HepG2 (cell line): Measurements from ENCODE around the gene LIM2. TPM values are rescaled to one million over a fixed set of nuclear protein-coding genes. Genes with fewer than 3 reads are reported as not detected.

Experiments
- GPN1 ChIP-seq: sonication (generic); formaldehyde crosslinking; IDR thresholded peaks from 2 replicates; pipeline ENCODE4 v1.5.1; 2020; ENCODE audit warnings: missing genetic modification reagents, borderline replicate concordance
- HCFC1 ChIP-seq: fragments of 150-350 bp; IDR thresholded peaks from 2 replicates; pipeline ENCODE4 v1.6.1; 2014; ENCODE audit warnings: low read depth, low read length
- HES4 ChIP-seq: sonication (generic); formaldehyde crosslinking; IDR thresholded peaks from 2 replicates; pipeline ENCODE4 v1.9.0; 2021; ENCODE audit warnings: mild to moderate bottlenecking, missing genetic modification reagents, borderline replicate concordance
- JARID2 ChIP-seq: sonication (generic); formaldehyde crosslinking; IDR thresholded peaks from 2 replicates; pipeline ENCODE4 v1.8.1; 2023; ENCODE audit warnings: missing genetic modification reagents, inconsistent platforms; ENCODE audit not compliant: insufficient replicate concordance
- KAT7 ChIP-seq: IDR thresholded peaks from 2 replicates; pipeline ENCODE4 v1.6.1; 2018; ENCODE audit warnings: borderline replicate concordance, missing compliant biosample characterization
- MBNL3 ChIP-seq: fragments of 250-450 bp; sonication (Bioruptor Pico); conservative IDR thresholded peaks from 2 replicates; pipeline ENCODE4 v1.8.0; 2022; ENCODE audit warnings: mild to moderate bottlenecking, inconsistent platforms
- PCBP1 ChIP-seq: fragments of 200-400 bp; formaldehyde crosslinking; IDR thresholded peaks from 2 replicates; pipeline ENCODE4 v1.6.1; 2017; ENCODE audit warnings: mild to moderate bottlenecking, low read depth, low read length, borderline replicate concordance
- PHB2 ChIP-seq: fragments of 450-650 bp; IDR thresholded peaks from 2 replicates; pipeline ENCODE4 v1.6.1; 2018; ENCODE audit not compliant: partially characterized antibody
- POLR2A ChIP-seq, 2 experiments: IDR thresholded peaks; 2 replicates each; pipeline ENCODE4 v1.6.1; 2011; ENCODE audit warnings: low read depth in 2 of 2, low read length in 2 of 2, mild to moderate bottlenecking in 1 of 2, moderate library complexity in 1 of 2; ENCODE audit not compliant: insufficient read depth in 1 of 2
- REPIN1 ChIP-seq: sonication (generic); formaldehyde crosslinking; IDR thresholded peaks from 2 replicates; pipeline ENCODE4 v1.8.0; 2022; ENCODE audit warnings: missing genetic modification reagents, low read depth, mild to moderate bottlenecking, borderline replicate concordance
- SAP130 ChIP-seq: IDR thresholded peaks from 2 replicates; pipeline ENCODE4 v1.6.1; 2016; ENCODE audit warnings: low read depth
- SMAD9 ChIP-seq: sonication (generic); formaldehyde crosslinking; IDR thresholded peaks from 2 replicates; pipeline ENCODE4 v1.5.1; 2020; ENCODE audit warnings: mild to moderate bottlenecking, missing genetic modification reagents
- THAP8 ChIP-seq: sonication (generic); formaldehyde crosslinking; IDR thresholded peaks from 2 replicates; pipeline ENCODE4 v1.5.1; 2020; ENCODE audit warnings: missing genetic modification reagents, mild to moderate bottlenecking, borderline replicate concordance
- TRIM22 ChIP-seq: fragments of 450-650 bp; IDR thresholded peaks from 2 replicates; pipeline ENCODE4 v1.6.1; 2017
- YEATS2 ChIP-seq: sonication (generic); formaldehyde crosslinking; IDR thresholded peaks from 2 replicates; pipeline ENCODE4 v1.4.0; 2020; ENCODE audit warnings: missing genetic modification reagents, borderline replicate concordance
- ZBTB10 ChIP-seq: sonication (generic); formaldehyde crosslinking; IDR thresholded peaks from 2 replicates; pipeline ENCODE4 v1.4.0; 2020; ENCODE audit warnings: missing genetic modification reagents, borderline replicate concordance
- ZC3H13 ChIP-seq: sonication (generic); formaldehyde crosslinking; IDR thresholded peaks from 2 replicates; pipeline ENCODE4 v1.8.1; 2023; ENCODE audit warnings: mild to moderate bottlenecking, missing genetic modification reagents, moderate library complexity
- ZFX ChIP-seq: sonication (generic); formaldehyde crosslinking; IDR thresholded peaks from 2 replicates; pipeline ENCODE4 v1.4.0; 2020; ENCODE audit warnings: mild to moderate bottlenecking, low read depth, missing genetic modification reagents, moderate library complexity
- ZNF234 ChIP-seq: sonication (generic); formaldehyde crosslinking; conservative IDR thresholded peaks from 2 replicates; pipeline ENCODE4 v1.5.1; 2020; ENCODE audit warnings: mild to moderate bottlenecking, missing genetic modification reagents
- ZNF781 ChIP-seq: sonication (generic); formaldehyde crosslinking; IDR thresholded peaks from 2 replicates; pipeline ENCODE4 v1.5.1; 2020; ENCODE audit warnings: borderline replicate concordance, mild to moderate bottlenecking, missing genetic modification reagents; ENCODE audit errors: not compliant biosample characterization
- ZNF83 ChIP-seq: sonication (generic); formaldehyde crosslinking; IDR thresholded peaks from 2 replicates; pipeline ENCODE4 v1.4.0; 2020; ENCODE audit warnings: missing genetic modification reagents, mild to moderate bottlenecking, borderline replicate concordance
- ZNF878 ChIP-seq: sonication (generic); formaldehyde crosslinking; IDR thresholded peaks from 2 replicates; pipeline ENCODE4 v1.8.1; 2023; ENCODE audit warnings: mild to moderate bottlenecking, missing genetic modification reagents, moderate library complexity
- ZXDC ChIP-seq: sonication (generic); formaldehyde crosslinking; IDR thresholded peaks from 2 replicates; pipeline ENCODE4 v1.5.0; 2020; ENCODE audit warnings: mild to moderate bottlenecking, missing genetic modification reagents
- polyA plus RNA-seq, 8 experiments: library from polyadenylated mRNA; depleted of rRNA in 3 of 8; stranded (reverse) in 7 of 8; unstranded in 1 of 8; fragments of >200 nt; fragmentation: Illumina TruSeq in 4 of 8; extraction: Trizol in 4 of 8; gene quantifications; 2 replicates each; pipeline versions ENCODE4 v1.2.1 to v1.2.3, GENCODE V29; 2011 to 2016; ENCODE audit warnings: low read depth in 4 of 8, missing spikeins in 1 of 8, mixed read lengths in 1 of 8; ENCODE audit not compliant: insufficient read depth in 1 of 8
- total RNA-seq, 5 experiments: library from RNA; depleted of rRNA; stranded (reverse); fragments of >200 nt; fragmentation: Illumina TruSeq; extraction: Trizol; gene quantifications; 2 replicates each; pipeline ENCODE4 v1.2.3, GENCODE V29; 2016; ENCODE audit warnings: low read depth in 1 of 5

Gene LIM2
- total and polyA plus RNA-seq, 2 of the 13 experiments (the other 11 are each of a cell fraction or from before 2014, with no cell fraction given): 1.3 TPM; not detected in 1

GRCh38 chr19:51367565-51368365, 20.0 kb downstream of the LIM2 start (continued):
- TF ChIP-seq ZBTB10 (CRISPR knock-in tag) (no peak), YEATS2 (peak; percentile 56; the same call in 1 of the 2 replicates), SAP130 (CRISPR knock-in tag) (peak; percentile 84), ZNF878 (CRISPR knock-in tag) (no peak), PHB2 (no peak), ZNF781 (CRISPR knock-in tag) (peak; percentile 81), ZXDC (CRISPR knock-in tag) (no peak), POLR2A (IDR thresholded peaks at IDR 0.05; ENCODE audit: insufficient read depth in 1 of 2, low read depth in 2 of 2, low read length in 2 of 2) (peak in 1 of 2 experiments; percentile 82), PCBP1 (no peak), TRIM22 (no peak), JARID2 (no peak), HES4 (CRISPR knock-in tag) (no peak), SMAD9 (peak; percentile 76; the same call in 1 of the 2 replicates), ZNF234 (CRISPR knock-in tag) (peak; percentile 71; the same call in 1 of the 2 replicates), ZFX (CRISPR knock-in tag) (peak; percentile 87), THAP8 (CRISPR knock-in tag) (no peak), ZC3H13 (CRISPR knock-in tag) (peak; percentile 96), HCFC1 (no peak), REPIN1 (CRISPR knock-in tag) (peak; percentile 64; the same call in 1 of the 2 replicates), GPN1 (CRISPR knock-in tag) (0 out of 2 replicates have a peak, but pooled peaks have one; percentile 36), KAT7 (CRISPR knock-in tag) (peak; percentile 47), MBNL3 (no peak), ZNF83 (CRISPR knock-in tag) (no peak)
